Lung (tissue), 12 donors: Measurements from ENCODE around the gene NPAS3. TPM values are rescaled to one million over a fixed set of nuclear protein-coding genes. Genes with fewer than 3 reads are reported as not detected.

Experiments used
- ATAC-seq: fragments of 200-7000 bp; cut with Tn5 transposase; one replicate; pipeline ENCODE4 v1.9.1; 2020; ENCODE audit warnings: moderate number of reproducible peaks; ENCODE audit not compliant: insufficient read depth, low FRiP score
- DNase-seq, 3 donors: peaks; one replicate each; pipeline ENCODE4 v3.0.0-alpha.2; 2013 to 2017
- H3K27ac ChIP-seq, 2 donors: one replicate each; pipeline ENCODE4 v1.5.1; 2013; ENCODE audit warnings: mild to moderate bottlenecking in 2 of 2, moderate library complexity in 2 of 2, control low read depth in 1 of 2, inconsistent platforms in 1 of 2, low read depth in 1 of 2, low read length in 1 of 2
- H3K27me3 ChIP-seq, 3 donors: one replicate each; pipeline ENCODE4 v1.5.1; 2013; ENCODE audit warnings: low read length in 2 of 3; ENCODE audit not compliant: control insufficient read depth in 3 of 3, insufficient read depth in 3 of 3
- H3K36me3 ChIP-seq, 4 donors: one replicate each; pipeline ENCODE4 v1.5.1; 2013; ENCODE audit warnings: low read length in 4 of 4, mild to moderate bottlenecking in 1 of 4, moderate library complexity in 1 of 4; ENCODE audit not compliant: control insufficient read depth in 4 of 4, insufficient read depth in 4 of 4
- H3K4me1 ChIP-seq, 5 donors: one replicate each; pipeline ENCODE4 v1.5.1; 2013; ENCODE audit warnings: low read length in 5 of 5, mild to moderate bottlenecking in 2 of 5, moderate library complexity in 1 of 5; ENCODE audit not compliant: control insufficient read depth in 5 of 5, insufficient read depth in 5 of 5
- H3K4me3 ChIP-seq: one replicate; pipeline ENCODE4 v1.5.1; 2013; ENCODE audit warnings: mild to moderate bottlenecking, control low read depth, moderate library complexity
- H3K9ac ChIP-seq, 2 donors: one replicate each; pipeline ENCODE4 v1.5.1; 2013; ENCODE audit warnings: low read length in 2 of 2, control low read depth in 1 of 2; ENCODE audit not compliant: insufficient read depth in 1 of 2
- H3K9me3 ChIP-seq, 4 donors: one replicate each; pipeline ENCODE4 v1.5.1; 2013; ENCODE audit warnings: low read length in 3 of 4, mild to moderate bottlenecking in 1 of 4, moderate library complexity in 1 of 4; ENCODE audit not compliant: control insufficient read depth in 4 of 4, insufficient read depth in 3 of 4
- WGBS, 2 donors: extraction: QIAGEN DNeasy Blood & Tissue Kit; methylation state at CpG; one replicate each; pipeline ENCODE4 v1.1.7; 2013; 5-methylcytosine and 5-hydroxymethylcytosine counted together
- polyA plus RNA-seq, 2 donors: library from polyadenylated mRNA; stranded (reverse); fragments of 200-250 nt; gene quantifications; one replicate each; pipeline ENCODE4 v1.2.1, GENCODE V29; 2013
- total RNA-seq, 2 donors: library from RNA; depleted of rRNA in 1 of 2; stranded (reverse); fragments of >200 nt in 1 of 2; gene quantifications; one replicate each; pipeline ENCODE4 v1.2.1, GENCODE V29; 2014 to 2021
- TF ChIP-seq, protein P1 (sequence below): IDR thresholded peaks from 2 replicates; pipeline ENCODE4 v1.5.1; 2012; ENCODE audit warnings: mild to moderate bottlenecking; ENCODE audit errors: control extremely low read depth, extremely low read depth
- donor health status: control.
- donor health status: control.
- donor health status: Bipolar disorder and iron deficiency.
- donor health status: healthy.
- donor health status: DM: yes; HTN: yes; CAD: no.

The NPAS3 gene
- total and polyA plus RNA-seq, 4 donors = 0.13 to 0.48 (median 0.33) TPM

DNA sequence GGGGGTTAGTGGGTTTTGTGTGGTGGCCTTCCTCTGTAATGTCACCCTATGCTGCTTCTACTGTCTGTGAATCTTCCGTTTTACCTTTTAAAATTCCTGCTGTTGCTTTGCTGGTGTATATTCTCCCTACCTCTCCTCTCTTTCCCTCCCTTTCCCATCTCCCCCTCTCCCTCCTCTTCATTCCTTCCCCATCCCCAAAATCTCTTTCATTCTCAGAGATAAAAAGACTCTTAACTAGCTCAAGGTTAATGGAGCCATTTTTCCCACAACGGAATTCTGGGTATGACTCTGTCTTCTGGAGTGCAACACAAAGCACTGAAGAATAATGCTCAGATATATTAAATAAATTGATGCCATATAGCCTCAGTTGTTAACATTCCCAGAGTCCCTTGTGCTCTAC, 864.1 kb downstream of the NPAS3 start:
- Histone ChIP-seq H3K4me3 (no peak overlapping the region), H3K27ac (no peak overlapping the region), H3K36me3 (no peaks in the 10 kb centered on the region), H3K27me3 (peaks cover 9 to 74% (median 60%) of the 10 kb centered on the region in 3 donors), H3K4me1 (peaks cover 0 to 9% (median 0%) of the 10 kb centered on the region in 5 donors), H3K9me3 (peaks cover 0 to 9% (median 0%) of the 10 kb centered on the region in 4 donors), H3K9ac (no peak overlapping the region)
- DNase-seq = no peak
- ATAC-seq = no peak
- WGBS, 2 donors = 91 to 93% methylated on average over 2 of the region's 2 CpGs
- TF ChIP-seq, protein P1, sequence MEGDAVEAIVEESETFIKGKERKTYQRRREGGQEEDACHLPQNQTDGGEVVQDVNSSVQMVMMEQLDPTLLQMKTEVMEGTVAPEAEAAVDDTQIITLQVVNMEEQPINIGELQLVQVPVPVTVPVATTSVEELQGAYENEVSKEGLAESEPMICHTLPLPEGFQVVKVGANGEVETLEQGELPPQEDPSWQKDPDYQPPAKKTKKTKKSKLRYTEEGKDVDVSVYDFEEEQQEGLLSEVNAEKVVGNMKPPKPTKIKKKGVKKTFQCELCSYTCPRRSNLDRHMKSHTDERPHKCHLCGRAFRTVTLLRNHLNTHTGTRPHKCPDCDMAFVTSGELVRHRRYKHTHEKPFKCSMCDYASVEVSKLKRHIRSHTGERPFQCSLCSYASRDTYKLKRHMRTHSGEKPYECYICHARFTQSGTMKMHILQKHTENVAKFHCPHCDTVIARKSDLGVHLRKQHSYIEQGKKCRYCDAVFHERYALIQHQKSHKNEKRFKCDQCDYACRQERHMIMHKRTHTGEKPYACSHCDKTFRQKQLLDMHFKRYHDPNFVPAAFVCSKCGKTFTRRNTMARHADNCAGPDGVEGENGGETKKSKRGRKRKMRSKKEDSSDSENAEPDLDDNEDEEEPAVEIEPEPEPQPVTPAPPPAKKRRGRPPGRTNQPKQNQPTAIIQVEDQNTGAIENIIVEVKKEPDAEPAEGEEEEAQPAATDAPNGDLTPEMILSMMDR = no peak

DNA sequence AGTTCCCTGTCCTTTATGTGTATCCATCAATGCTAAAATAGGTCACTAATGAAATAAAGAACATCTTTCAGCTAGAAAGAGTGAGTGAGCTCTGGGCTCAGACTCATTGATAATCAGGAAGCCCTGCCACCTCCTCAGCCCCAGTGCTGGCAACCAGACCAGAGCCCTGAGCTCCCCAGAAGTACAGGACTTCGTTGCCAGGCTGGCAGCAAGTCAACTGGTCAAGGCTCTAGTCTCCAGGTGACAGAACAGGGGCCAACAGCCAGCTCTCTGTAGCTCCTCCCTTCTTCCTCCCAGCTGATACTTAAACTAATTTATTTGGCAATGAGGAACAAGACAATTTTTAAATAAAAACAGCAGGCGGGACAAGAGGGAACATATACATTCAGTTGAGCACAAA, 866.9 kb downstream of the NPAS3 start:
- Histone ChIP-seq H3K36me3 (no peaks in the 10 kb centered on the region), H3K4me3 (no peak overlapping the region), H3K9ac (no peak overlapping the region), H3K27me3 (peaks cover 0 to 51% (median 43%) of the 10 kb centered on the region in 3 donors), H3K27ac (no peak overlapping the region), H3K9me3 (peaks cover 0 to 5% (median 0%) of the 10 kb centered on the region in 4 donors), H3K4me1 (peaks cover 0 to 12% (median 2%) of the 10 kb centered on the region in 5 donors)
- ATAC-seq (no peak), DNase-seq (no peak)
- WGBS, 2 donors = 55 to 70% methylated on average over 2 of the region's 2 CpGs
- TF ChIP-seq, protein P1 = no peak

DNA sequence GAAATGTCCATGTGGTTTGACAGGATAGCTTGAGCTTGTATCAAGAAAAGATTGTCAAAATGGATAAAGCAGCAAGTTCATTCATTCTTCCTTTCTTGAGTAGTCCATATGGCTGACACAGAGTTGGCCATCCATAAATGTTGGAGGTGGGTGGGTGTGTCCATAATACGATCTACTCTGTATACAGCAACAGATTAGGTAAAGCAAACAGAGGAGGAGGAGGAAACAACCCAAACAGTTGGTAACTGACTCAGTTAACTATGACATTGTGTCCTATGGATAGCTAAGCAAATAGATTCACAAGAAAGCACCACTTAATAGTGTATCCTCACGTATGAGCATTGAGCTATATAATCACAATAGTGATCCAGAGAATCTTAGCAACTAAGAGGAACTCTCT, 868.2 kb downstream of the NPAS3 start:
- H3K4me3 ChIP-seq = no peak overlapping the region
- ATAC-seq (no peak), DNase-seq (no peak)
- TF ChIP-seq, protein P1 = no peak
- WGBS, 2 donors = 87 to 89% methylated on average over 2 of the region's 2 CpGs
- no peak overlapping the region for H3K9ac ChIP-seq
- peaks cover 0 to 12% (median 0%) of the 10 kb centered on the region in 5 donors for H3K4me1 ChIP-seq
- no peaks in the 10 kb centered on the region for H3K36me3 ChIP-seq
- H3K27me3 ChIP-seq = peaks cover 0 to 38% (median 30%) of the 10 kb centered on the region in 3 donors
- H3K27ac ChIP-seq = no peak overlapping the region
- no peaks in the 10 kb centered on the region for H3K9me3 ChIP-seq

DNA sequence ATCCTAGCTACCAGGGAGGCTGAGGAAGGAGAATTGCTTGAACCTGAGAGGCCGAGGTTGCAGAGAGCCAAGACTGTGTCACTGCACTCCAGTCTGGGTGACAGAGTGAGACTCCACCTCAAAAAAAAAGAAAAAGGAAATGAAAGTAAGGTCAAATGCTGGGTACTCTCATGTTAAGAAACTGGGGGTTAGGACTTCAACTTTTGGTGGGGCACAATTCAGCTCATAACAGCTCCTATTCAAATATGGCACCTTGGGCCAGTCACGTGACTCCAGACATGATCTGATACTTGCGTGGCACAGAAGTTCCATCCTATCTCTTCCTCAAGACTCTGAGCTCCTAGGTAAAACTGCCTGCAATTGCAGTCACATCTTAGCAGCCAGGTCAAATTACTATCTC, 869.5 kb downstream of the NPAS3 start:
- H3K4me1 ChIP-seq = peaks cover 0 to 12% (median 0%) of the 10 kb centered on the region in 5 donors
- H3K27ac ChIP-seq = no peak overlapping the region
- TF ChIP-seq, protein P1 = no peak
- peaks cover 0 to 26% (median 19%) of the 10 kb centered on the region in 3 donors for H3K27me3 ChIP-seq
- no peak overlapping the region for H3K4me3 ChIP-seq
- no peak overlapping the region for H3K9ac ChIP-seq
- no peaks in the 10 kb centered on the region for H3K36me3 ChIP-seq
- ATAC-seq (no peak), DNase-seq (no peak)
- 60 to 69% methylated on average over 3 of the region's 3 CpGs for WGBS, 2 donors
- no peaks in the 10 kb centered on the region for H3K9me3 ChIP-seq
